Calu3 (cell line): ENCODE results near the gene KCNJ5. TPM values are rescaled to one million over a fixed set of nuclear protein-coding genes. Genes with fewer than 3 reads are reported as not detected.

Experiments
- BruUV-seq: library from RNA; stranded (reverse); fragments of 400-500 nt; replicated peaks from 2 replicates; lab custom pipeline; 2021; lab: Mats Ljungman, UMichigan
- CTCF ChIA-PET: fragments of 300-600 bp; sonication (Branson Sonifier 250); formaldehyde crosslinking; loops from one replicate; lab custom pipeline; 2022; ENCODE audit warnings: antibody characterized with exemption; lab: Charles Lee
- DNase-seq: peaks from one replicate; pipeline ENCODE4 v3.0.0; 2022
- H3K27ac Mint-ChIP-seq: one replicate; pipeline ENCODE4 v1.8.0; 2022; ENCODE audit warnings: mixed read lengths; ENCODE audit not compliant: unreplicated experiment
- H3K27me3 Mint-ChIP-seq: one replicate; pipeline ENCODE4 v1.8.0; 2022; ENCODE audit warnings: mixed read lengths; ENCODE audit not compliant: unreplicated experiment
- H3K36me3 Mint-ChIP-seq: one replicate; pipeline ENCODE4 v1.8.0; 2022; ENCODE audit warnings: mild to moderate bottlenecking, moderate library complexity, mixed read lengths; ENCODE audit not compliant: insufficient read depth, unreplicated experiment
- H3K4me1 Mint-ChIP-seq: one replicate; pipeline ENCODE4 v1.8.0; 2022; ENCODE audit warnings: mild to moderate bottlenecking, low read depth, mixed read lengths; ENCODE audit not compliant: unreplicated experiment
- H3K4me3 Mint-ChIP-seq: one replicate; pipeline ENCODE4 v1.8.0; 2022; ENCODE audit warnings: mild to moderate bottlenecking, low read depth, moderate library complexity, mixed read lengths; ENCODE audit not compliant: unreplicated experiment
- H3K9me3 Mint-ChIP-seq: one replicate; pipeline ENCODE4 v1.8.0; 2022; ENCODE audit warnings: low read depth, mixed read lengths; ENCODE audit not compliant: unreplicated experiment
- intact Hi-C: fragments of 100-400 bp; cut with micrococcal nuclease; formaldehyde crosslinking; loops from one replicate; pipeline ENCODE4 v1.10.0; 2022; ENCODE audit not compliant: unreplicated experiment
- total RNA-seq: library from RNA; stranded (reverse); gene quantifications from 2 replicates; pipeline ENCODE4 v1.2.3, GENCODE V29; 2022
- TF ChIP-seq, protein P1 (sequence below): fragments of 200-600 bp; IDR thresholded peaks from one replicate; pipeline ENCODE4 v1.8.0; 2022; ENCODE audit warnings: antibody characterized with exemption; ENCODE audit not compliant: unreplicated experiment

Gene KCNJ5
- total RNA-seq, 1 experiment from 2014 or later, result not detected

DNA sequence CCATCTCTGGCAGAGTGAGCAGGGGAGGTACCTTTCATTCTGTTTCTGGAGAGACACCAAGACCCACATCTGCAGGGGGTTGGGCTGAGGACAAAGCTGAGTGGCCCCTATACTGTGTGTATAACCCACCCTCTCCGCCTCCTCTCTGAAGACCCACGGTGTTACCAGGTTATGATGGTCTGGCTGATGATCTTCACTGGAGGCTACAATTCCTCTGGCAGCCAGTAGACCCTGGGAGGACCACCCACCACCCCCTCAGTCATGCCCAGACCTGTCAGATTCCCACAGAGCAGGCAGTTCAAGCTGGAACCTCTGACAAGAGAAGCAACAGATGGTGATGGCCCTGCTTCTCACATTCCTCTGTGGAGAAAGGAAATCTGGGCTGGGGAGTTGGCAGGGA is 12.7 kb upstream of the KCNJ5 start:
- CTCF ChIA-PET, result no interaction called here
- TF ChIP-seq, protein P1, sequence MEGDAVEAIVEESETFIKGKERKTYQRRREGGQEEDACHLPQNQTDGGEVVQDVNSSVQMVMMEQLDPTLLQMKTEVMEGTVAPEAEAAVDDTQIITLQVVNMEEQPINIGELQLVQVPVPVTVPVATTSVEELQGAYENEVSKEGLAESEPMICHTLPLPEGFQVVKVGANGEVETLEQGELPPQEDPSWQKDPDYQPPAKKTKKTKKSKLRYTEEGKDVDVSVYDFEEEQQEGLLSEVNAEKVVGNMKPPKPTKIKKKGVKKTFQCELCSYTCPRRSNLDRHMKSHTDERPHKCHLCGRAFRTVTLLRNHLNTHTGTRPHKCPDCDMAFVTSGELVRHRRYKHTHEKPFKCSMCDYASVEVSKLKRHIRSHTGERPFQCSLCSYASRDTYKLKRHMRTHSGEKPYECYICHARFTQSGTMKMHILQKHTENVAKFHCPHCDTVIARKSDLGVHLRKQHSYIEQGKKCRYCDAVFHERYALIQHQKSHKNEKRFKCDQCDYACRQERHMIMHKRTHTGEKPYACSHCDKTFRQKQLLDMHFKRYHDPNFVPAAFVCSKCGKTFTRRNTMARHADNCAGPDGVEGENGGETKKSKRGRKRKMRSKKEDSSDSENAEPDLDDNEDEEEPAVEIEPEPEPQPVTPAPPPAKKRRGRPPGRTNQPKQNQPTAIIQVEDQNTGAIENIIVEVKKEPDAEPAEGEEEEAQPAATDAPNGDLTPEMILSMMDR, result no peak
- H3K4me3 Mint-ChIP-seq, result no peak overlapping the region
- no peaks in the 10 kb centered on the region for H3K4me1 Mint-ChIP-seq
- peaks cover 70% of the 10 kb centered on the region for H3K27me3 Mint-ChIP-seq
- intact Hi-C loops, result no loop called here
- no peak for DNase-seq
- BruUV-seq, result no TSS peak
- no peaks in the 10 kb centered on the region for H3K36me3 Mint-ChIP-seq
- no peak overlapping the region for H3K27ac Mint-ChIP-seq
- H3K9me3 Mint-ChIP-seq, result no peaks in the 10 kb centered on the region

DNA sequence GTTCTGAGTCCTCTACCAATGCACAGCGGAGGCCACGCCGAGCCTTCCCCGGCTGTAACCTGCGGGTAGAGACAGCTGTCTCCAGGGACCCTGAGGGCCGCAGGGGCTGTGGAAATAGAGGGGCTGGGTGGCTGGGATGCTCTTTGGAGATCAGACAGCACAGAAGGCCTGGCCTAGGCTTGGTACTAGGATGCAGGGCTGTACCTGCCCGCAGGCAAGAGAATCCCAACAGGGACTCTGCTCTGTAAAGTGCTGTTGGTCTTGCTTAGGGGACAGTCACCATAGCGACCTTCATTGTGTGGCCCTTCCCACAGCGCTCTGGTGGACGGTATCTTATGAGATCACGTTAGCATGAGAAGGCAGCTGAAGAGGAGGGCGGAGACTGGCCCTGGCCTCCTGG is 11.3 kb upstream of the KCNJ5 start:
- Mint-ChIP-seq H3K4me3 (no peak overlapping the region), H3K27me3 (peaks cover 64% of the 10 kb centered on the region), H3K36me3 (no peaks in the 10 kb centered on the region), H3K27ac (no peak overlapping the region), H3K4me1 (no peaks in the 10 kb centered on the region), H3K9me3 (no peaks in the 10 kb centered on the region)
- DNase-seq, result no peak
- TF ChIP-seq, protein P1, result no peak
- intact Hi-C loops, result loop anchor here (10.0 kb wide), 1 partner anchor 455 kb away; no protein-coding TSS in a partner anchor
- CTCF ChIA-PET, result no interaction called here
- no TSS peak for BruUV-seq

DNA sequence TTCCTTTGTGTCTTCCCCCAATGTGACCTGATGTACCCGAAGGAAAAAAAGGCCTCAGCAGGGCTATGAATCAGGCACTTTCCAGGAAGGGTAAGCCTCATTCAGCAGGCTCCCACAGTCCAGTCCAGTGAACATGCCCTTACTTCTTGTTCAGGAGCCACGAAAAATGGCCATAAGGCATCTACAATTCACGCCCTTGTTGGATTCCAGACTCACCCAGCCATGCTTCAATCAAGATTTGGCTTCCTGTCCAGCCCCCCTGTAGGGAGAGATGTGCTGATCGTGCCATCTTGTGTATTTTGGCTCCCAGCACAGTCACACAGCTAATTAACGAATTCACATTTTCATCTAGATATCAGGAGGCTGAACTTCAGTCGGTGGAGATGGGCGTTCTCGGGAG is 9.9 kb upstream of the KCNJ5 start:
- Mint-ChIP-seq H3K27me3 (peaks cover 52% of the 10 kb centered on the region), H3K4me3 (no peak overlapping the region), H3K9me3 (no peaks in the 10 kb centered on the region), H3K27ac (no peak overlapping the region), H3K36me3 (no peaks in the 10 kb centered on the region), H3K4me1 (no peaks in the 10 kb centered on the region)
- no peak for DNase-seq
- BruUV-seq, result no TSS peak
- TF ChIP-seq, protein P1, result no peak
- CTCF ChIA-PET, result no interaction called here
- intact Hi-C loops, result loop anchor here (10.0 kb wide), 1 partner anchor 454 kb away; no protein-coding TSS in a partner anchor

DNA sequence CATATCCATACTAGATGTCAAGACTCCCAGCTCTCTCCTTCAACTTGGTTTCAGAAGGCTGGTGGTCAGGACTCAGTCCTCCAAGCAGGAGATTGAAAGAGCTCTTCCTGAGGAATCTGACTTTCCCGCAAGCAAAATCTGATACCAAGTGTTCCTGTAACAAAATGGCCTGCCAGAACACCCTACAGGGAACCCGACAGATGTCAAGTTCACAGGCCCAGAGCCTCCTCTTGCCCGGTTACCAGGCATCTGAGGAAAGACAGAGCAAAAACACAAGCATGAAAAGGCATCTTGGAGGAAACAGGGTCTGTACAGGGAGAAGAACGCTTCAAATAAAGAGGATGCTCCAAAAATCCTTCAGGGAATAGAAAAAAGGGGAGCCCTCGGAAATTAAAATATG is 8.7 kb upstream of the KCNJ5 start:
- H3K9me3 Mint-ChIP-seq, result no peaks in the 10 kb centered on the region
- CTCF ChIA-PET, result interaction anchor here (1.0 kb wide), 1 partner anchor 24 kb away, joined by 3 read pairs; no protein-coding TSS in a partner anchor
- H3K4me1 Mint-ChIP-seq, result peaks cover 10% of the 10 kb centered on the region
- TF ChIP-seq, protein P1, result no peak
- intact Hi-C loops, result loop anchor here (10.0 kb wide), 1 partner anchor 452 kb away; no protein-coding TSS in a partner anchor
- DNase-seq, result no peak
- no TSS peak for BruUV-seq
- no peak overlapping the region for H3K4me3 Mint-ChIP-seq
- H3K27ac Mint-ChIP-seq, result no peak overlapping the region
- no peaks in the 10 kb centered on the region for H3K36me3 Mint-ChIP-seq
- peaks cover 43% of the 10 kb centered on the region for H3K27me3 Mint-ChIP-seq
